Stimulated activated naive CD4-positive, alpha-beta T cell (primary cell): ENCODE measurements around the gene RELB.
"Not testable (repeated sequence)": the region's sequence is repeated elsewhere in the genome, so short reads cannot be mapped to it uniquely, and the experiment has no call there.

Source experiments
- DNase-seq, 6 experiments: peaks; one replicate each; lab custom pipeline; 2025; lab: John Stamatoyannopoulos, UW

The RELB gene

GRCh38 chr19:44987148-44987675, 14.1 kb upstream of the RELB start:
- DNase-seq: no peak

DNA sequence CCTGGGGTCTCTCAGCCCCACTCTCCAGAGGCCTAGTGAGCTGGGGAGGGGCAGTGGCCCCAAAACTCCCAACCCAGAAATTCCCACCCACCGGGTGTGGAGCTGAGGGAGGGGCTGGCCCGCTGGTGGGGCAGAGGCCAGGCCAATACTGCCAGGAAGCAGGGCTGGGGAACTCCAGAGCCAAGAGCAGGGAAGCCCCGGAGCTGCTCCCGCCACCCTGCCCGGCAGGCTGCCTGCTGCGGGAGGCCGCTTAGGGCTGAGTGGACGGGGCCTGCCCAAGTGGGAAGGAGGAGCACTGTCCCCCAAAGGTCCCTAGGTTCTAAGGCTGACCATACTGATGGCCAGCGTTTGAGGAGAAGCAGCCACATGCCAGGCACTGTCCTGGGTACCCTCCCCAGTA, 13.0 kb upstream of the RELB start:
- DNase-seq: no peak

DNA sequence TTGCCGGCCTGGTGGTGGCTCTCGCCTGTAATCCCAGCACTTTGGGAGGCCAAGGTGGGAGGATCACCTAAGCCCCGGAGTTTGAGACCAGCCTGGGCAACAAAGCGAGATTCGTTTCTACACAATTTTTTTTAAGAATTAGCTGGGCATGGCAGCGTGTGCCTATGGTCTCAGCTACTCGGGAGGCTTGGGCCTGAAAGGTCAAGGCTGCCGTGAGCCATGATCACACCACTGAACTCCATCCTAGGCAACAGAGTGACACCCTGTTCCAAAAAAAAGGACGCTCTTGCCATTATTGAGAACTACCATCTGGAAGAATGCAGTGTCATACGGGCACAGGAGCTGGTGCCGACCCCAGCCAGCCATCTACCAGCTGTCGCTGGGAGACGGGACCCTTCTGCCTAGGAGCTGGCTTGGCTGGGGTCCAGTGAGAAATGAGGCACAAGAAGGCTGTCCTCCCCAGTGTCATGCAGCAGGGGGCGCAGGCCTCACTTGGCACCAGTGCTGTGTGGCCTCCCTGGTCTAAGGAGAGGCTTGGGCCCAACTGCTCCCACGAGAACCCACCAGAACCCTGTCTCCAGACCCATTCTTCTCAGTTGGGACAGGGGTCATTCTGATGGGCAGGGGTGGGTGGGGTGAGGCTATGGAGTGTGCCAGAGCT, 12.2 kb upstream of the RELB start:
- peak; percentile 24 to 60 (median 48) for DNase-seq

- no peak for DNase-seq
These were observed 10.8 kb upstream of the RELB start for GRCh38 chr19:44990459-44990858.

DNA sequence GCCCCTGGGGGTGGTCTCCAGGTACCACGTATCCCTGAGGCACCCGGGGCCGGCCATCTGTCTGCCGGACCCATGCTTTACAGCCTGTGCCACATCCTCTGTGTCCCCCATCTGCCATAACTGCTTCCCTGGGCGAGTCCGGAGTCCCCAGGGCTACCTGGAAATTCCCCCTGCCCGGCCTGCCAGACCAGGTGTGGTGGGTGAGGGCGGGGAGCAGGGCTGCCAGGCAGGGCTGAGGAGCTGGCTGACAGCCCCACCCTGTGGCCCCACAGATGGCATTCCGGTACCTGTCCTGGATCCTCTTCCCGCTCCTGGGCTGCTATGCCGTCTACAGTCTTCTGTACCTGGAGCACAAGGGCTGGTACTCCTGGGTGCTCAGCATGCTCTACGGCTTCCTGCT, 10.3 kb upstream of the RELB start:
- DNase-seq: no peak

DNA sequence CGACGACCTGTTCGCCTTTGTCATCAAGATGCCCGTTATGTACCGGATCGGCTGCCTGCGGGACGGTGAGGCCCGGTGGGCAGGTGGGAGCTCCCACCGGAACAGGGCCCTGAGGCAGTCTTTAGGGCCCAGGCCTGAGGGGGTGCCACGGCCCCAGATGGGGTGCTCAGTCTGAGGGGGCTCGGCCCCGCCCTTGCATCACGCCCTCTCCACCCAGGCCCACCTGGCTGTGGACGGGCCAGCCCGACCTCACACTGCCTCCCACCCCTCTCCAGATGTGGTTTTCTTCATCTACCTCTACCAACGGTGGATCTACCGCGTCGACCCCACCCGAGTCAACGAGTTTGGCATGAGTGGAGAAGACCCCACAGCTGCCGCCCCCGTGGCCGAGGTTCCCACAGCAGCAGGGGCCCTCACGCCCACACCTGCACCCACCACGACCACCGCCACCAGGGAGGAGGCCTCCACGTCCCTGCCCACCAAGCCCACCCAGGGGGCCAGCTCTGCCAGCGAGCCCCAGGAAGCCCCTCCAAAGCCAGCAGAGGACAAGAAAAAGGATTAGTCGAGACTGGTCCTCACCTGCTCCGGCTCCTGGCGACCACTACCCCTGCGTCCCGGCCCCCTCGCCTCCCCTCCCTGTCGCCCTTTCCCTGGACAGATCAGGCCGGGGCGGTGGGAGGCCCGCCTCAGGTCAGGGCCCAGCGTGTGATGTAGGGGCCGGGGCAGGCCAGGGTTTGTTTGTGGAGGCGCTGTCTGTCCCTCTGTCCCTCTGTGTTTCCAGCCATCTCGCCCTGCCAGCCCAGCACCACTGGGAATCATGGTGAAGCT, 8.7 kb upstream of the RELB start:
- no peak for DNase-seq

GRCh38 chr19:44993526-44993925, 7.7 kb upstream of the RELB start:
- no peak for DNase-seq

GRCh38 chr19:44993926-44994537, 7.2 kb upstream of the RELB start:
- DNase-seq: no peak

- no peak for DNase-seq
These were observed 3.2 kb upstream of the RELB start for GRCh38 chr19:44998025-44998424.

- DNase-seq: not testable (repeated sequence)
These were observed 1.9 kb upstream of the RELB start for GRCh38 chr19:44999131-44999925.

DNA sequence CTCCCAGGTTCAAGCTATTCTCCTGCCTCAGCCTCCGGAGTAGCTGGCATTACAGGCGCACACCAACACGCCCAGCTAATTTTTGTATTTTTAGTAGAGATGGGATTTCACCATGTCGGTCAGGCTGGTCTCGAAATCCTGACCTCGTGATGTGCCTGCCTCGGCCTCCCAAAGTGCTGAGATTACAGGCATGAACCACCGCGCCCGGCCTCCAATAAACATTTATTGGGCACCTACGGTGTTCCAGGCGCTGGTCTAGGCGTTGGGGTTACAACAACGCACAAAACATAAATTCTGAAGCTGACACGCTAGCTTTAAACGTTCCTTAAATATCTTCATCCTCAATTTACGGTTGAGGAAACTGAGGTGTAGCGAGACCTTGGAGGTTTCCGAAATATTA, 599 bp upstream of the RELB start:
- DNase-seq: not testable (repeated sequence)

GRCh38 chr19:45003485-45003884, 2.2 kb downstream of the RELB start:
- no peak for DNase-seq

- DNase-seq: no peak
These were observed 4.5 kb downstream of the RELB start for GRCh38 chr19:45005787-45006186.

DNA sequence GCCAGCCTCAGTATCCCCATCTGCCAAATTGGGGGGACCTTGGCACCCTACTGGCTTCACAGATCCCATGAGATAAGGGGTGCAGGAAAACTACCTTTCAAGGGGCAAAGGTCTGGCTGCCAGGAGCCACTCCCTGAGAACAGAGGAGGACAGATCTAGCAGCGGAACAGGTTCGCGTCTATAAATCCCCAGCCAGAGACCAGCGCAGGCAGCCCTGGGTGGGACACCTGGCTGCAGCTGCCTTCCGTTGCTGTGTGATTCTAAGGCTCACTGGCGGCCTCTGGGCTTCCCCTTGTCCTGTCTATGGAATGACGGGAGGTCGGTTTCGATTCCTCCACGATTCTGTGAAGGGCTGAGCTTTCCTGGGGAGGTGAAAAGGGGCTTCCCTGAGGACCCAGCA, 7.3 kb downstream of the RELB start:
- no peak for DNase-seq

GRCh38 chr19:45009625-45010255, 8.5 kb downstream of the RELB start:
- no peak for DNase-seq

- DNase-seq: no peak
These were observed 9.0 kb downstream of the RELB start for GRCh38 chr19:45010306-45010705.

GRCh38 chr19:45011959-45012358, 10.7 kb downstream of the RELB start:
- DNase-seq: no peak

DNA sequence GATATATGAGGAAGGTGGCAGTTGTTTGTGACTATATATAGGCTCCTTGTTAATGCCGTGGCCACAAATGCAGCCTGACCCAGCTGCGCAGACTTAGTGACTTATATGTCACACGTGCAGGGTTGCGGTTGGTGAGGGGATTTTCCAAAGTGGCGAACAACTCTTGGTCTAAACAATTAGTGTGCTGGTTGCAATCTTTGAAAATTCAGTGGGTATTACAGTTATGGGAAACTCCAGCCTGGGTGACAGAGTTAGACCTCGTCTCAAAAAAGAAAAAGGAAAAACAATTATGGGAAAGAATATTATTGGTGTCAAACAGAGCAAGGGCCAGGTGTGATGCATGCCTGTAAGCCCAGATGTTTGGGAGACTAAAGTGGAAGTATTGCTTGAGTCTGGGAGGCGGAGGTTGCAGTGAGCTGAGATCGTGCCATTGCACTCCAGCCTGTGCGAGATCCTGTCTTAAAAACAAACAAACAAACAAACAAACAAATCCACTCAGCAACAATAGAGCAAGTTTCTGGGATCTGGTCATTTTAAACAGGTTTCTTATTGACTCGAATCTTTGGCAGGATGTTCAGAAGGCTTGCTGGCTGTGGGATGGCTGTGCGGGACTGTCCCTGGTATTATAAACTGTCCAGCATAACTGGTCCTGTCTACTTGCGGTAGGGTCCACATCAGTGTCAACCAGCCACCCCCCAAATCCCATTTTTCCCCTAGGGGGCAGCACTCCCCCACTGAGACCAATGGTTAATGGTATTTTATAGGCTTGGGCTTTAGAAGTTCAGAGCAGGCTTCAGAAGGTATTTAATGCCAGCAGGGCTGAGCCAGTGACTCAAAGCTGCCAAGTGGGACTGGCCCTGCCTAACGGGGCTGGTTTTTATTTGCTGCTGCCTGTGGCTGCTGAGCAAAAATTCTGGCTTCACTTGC, 15.4 kb downstream of the RELB start:
- peak; percentile 2 to 64 (median 50) for DNase-seq

DNA sequence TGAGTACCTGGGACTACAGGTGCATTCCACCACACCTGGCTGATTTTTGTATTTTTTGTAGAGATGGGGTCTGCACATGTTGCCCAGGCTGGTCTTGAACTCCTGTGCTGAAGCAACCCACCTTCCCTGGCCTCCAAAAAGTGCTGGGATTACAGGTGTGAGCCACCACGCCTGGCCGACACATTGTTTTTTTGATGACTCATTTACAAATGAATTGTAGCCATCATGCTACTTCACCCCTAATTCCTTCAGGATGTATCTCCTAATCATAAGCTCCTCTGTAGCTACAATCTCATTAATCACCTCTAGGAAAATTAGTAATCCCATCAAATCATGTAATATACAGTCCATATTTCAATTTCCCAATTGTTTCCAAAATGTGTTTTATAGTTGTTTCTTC, 17.9 kb downstream of the RELB start:
- DNase-seq: no peak

DNA sequence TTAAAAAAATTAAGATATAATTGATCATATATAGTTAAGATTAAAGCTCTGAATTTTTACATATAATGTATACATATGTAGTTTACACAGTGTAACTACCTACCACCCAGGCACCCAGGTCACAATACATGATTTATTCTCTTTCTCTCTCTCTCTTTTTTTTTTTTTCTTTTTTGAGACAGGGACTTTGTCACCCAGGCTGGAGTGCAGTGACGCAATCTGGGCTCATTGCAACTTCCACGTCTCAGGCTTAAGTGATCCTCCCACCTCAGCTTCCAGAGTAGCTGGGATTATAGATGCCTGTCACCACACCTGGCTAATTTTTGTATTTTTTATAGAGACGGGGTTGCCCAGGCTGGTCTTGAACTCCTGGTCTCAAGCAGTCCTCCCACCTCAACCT, 18.8 kb downstream of the RELB start:
- no peak for DNase-seq

DNA sequence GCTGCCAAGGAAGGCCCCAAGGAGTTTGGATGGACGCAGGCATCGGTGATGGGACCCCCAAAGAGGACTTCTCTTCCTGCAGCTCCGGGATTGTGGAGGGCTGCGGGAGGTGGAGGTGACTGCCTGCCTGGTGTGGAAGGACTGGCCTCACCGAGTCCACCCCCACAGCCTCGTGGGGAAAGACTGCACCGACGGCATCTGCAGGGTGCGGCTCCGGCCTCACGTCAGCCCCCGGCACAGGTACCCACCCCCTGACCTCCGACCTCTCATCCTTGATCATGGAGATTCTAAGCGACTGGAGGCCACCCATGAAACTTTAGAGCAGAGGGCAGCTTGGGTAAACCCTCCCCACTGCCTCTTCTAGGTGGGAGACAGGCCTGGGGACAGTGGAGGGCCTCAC, 20.7 kb downstream of the RELB start:
- no peak for DNase-seq
